Measurements from ENCODE around the gene PPP1R2. TPM values are rescaled to one million over a fixed set of nuclear protein-coding genes. Genes with fewer than 3 reads are reported as not detected.

The PPP1R2 gene
- total and polyA plus RNA-seq, 2 donors (not counting 3 experiments of a cell fraction or from before 2014, with no cell fraction given): 19.9 to 37.3 TPM

- H3K79me2 ChIP-seq (ENCODE audit: control insufficient read depth, insufficient read depth, low read length): no peaks in the 10 kb centered on the region
- CTCF ChIA-PET: no interaction called here
- no TSS peak for BruUV-seq (replicated peaks)
These were observed 25.5 kb upstream of the PPP1R2 start for GRCh38 chr3:195568630-195569029.

More at GRCh38 chr3:195568630-195569029, 25.5 kb upstream of the PPP1R2 start:
- no peak overlapping the region for H3K9ac ChIP-seq (replicated peaks; ENCODE audit: extremely low read depth, insufficient read depth, low read length)
- POLR2A ChIA-PET: interaction anchor here (0.7 kb wide), 1 partner anchor 531 kb away, joined by 3 read pairs; no protein-coding TSS in a partner anchor
- dilution Hi-C loops (cut with MboI; ENCODE audit: extremely low pct_ligation_motif_present, low sequenced_read_pairs): no loop called here
- DNase-seq (ENCODE audit: low read depth, low spot score): no peak
- no peak for TF ChIP-seq EZH2 (IDR thresholded peaks at IDR 0.05; ENCODE audit: borderline replicate concordance, low read depth, low read length, severe bottlenecking)
- no peak for TF ChIP-seq FOS (IDR thresholded peaks at IDR 0.05; ENCODE audit: borderline replicate concordance, insufficient read depth, low read length)
- TF ChIP-seq GATA2 (IDR thresholded peaks at IDR 0.05; ENCODE audit: insufficient read depth, insufficient read length, low read depth, low read length): no peak
- no peak for TF ChIP-seq POLR2A (IDR thresholded peaks at IDR 0.05; ENCODE audit: low read depth, low read length)
- TF ChIP-seq MAX (IDR thresholded peaks at IDR 0.05; ENCODE audit: insufficient read depth, insufficient read length): no peak
- TF ChIP-seq MYC (IDR thresholded peaks at IDR 0.05; ENCODE audit: low read depth, low read length): no peak
- TF ChIP-seq CTCF (IDR thresholded peaks at IDR 0.05; ENCODE audit: extremely low read depth in 1 of 2, insufficient read depth in 1 of 2, low read depth in 1 of 2, low read length in 2 of 2): no peak
- TF ChIP-seq JUN (IDR thresholded peaks at IDR 0.05; ENCODE audit: borderline replicate concordance, insufficient read depth, insufficient read length, low read depth): no peak
- TF ChIP-seq POLR2AphosphoS5 (IDR thresholded peaks at IDR 0.05; ENCODE audit: insufficient read depth, low read depth, low read length): no peak
- H3K4me3 ChIP-seq (replicated peaks in 1 of 3; ENCODE audit: insufficient read depth in 1 of 3, low read depth in 1 of 3, low read length in 3 of 3): no peak overlapping the region
- FAIRE-seq: no peak
- H3K4me2 ChIP-seq (ENCODE audit: insufficient read depth, low read length): no peak overlapping the region
- no peaks in the 10 kb centered on the region for H4K20me1 ChIP-seq (replicated peaks; ENCODE audit: control insufficient read depth, extremely low read depth, insufficient read depth, low read length)
- no peaks in the 10 kb centered on the region for H3K9me1 ChIP-seq (replicated peaks; ENCODE audit: control insufficient read depth, extremely low read depth, insufficient read depth, low read length)
- no peaks in the 10 kb centered on the region for H3K4me1 ChIP-seq (ENCODE audit: control insufficient read depth, extremely low read depth, insufficient read depth, low read length)
- H3K27ac ChIP-seq (ENCODE audit: insufficient read depth, low read depth, low read length): no peak overlapping the region
- intact Hi-C loops (cut with micrococcal nuclease): no loop called here
- H3K9me3 ChIP-seq (replicated peaks; ENCODE audit: control insufficient read depth, insufficient read depth, low read length): no peaks in the 10 kb centered on the region
- H3K36me3 ChIP-seq (ENCODE audit: control insufficient read depth in 2 of 2, extremely low read depth in 1 of 2, insufficient read depth in 2 of 2, low read length in 2 of 2): no peaks in the 10 kb centered on the region
- peaks cover 5 to 9% of the 10 kb centered on the region in 2 experiments for H3K27me3 ChIP-seq (ENCODE audit: control insufficient read depth in 2 of 2, insufficient read depth in 2 of 2, low read length in 2 of 2)
- H2AFZ ChIP-seq (ENCODE audit: low read depth, low read length): no peak overlapping the region
